IPS-15b (cell line): ENCODE results near the gene CSTF1.

Experiments
- H3K27me3 ChIP-seq: one replicate; pipeline ENCODE4 v1.6.1; 2013; ENCODE audit warnings: low read length; ENCODE audit not compliant: control insufficient read depth, insufficient read depth
- H3K36me3 ChIP-seq: one replicate; pipeline ENCODE4 v1.6.1; 2013; ENCODE audit warnings: low read length; ENCODE audit not compliant: control insufficient read depth, insufficient read depth
- H3K4me1 ChIP-seq: one replicate; pipeline ENCODE4 v1.6.1; 2013; ENCODE audit warnings: mild to moderate bottlenecking, low read length; ENCODE audit not compliant: control insufficient read depth, insufficient read depth
- H3K4me3 ChIP-seq: one replicate; pipeline ENCODE4 v1.5.1; 2013; ENCODE audit warnings: low read depth, low read length
- H3K9ac ChIP-seq: one replicate; pipeline ENCODE4 v1.6.1; 2013; ENCODE audit warnings: low read depth, mild to moderate bottlenecking, low read length
- H3K9me3 ChIP-seq: one replicate; pipeline ENCODE4 v1.6.1; 2013; ENCODE audit warnings: mild to moderate bottlenecking, low read length; ENCODE audit not compliant: control insufficient read depth, insufficient read depth

CSTF1 gene

DNA sequence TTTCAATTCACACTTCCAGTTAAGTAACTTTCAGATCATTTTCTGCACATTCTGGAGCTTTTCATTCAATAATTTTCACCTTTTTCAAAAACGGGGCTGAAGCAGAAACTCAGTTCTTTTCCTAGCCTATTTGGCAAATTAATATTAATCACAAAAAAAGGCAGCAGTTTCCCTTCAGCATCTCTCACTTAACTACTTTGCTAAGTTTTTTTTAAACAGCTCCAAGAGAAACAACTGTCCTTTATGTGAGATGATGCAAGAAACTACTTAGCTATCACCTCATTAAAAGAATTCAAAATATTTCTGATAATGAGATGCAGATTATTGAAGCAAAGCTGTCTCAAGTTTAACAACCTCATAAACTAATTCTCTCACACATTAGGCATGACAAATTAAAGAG lies 31.4 kb downstream of the CSTF1 start:
- Histone ChIP-seq H3K9ac (no peak overlapping the region), H3K36me3 (no peaks in the 10 kb centered on the region), H3K4me3 (no peak overlapping the region), H3K9me3 (no peaks in the 10 kb centered on the region), H3K27me3 (peaks cover 30% of the 10 kb centered on the region), H3K4me1 (peaks cover 3% of the 10 kb centered on the region)

DNA sequence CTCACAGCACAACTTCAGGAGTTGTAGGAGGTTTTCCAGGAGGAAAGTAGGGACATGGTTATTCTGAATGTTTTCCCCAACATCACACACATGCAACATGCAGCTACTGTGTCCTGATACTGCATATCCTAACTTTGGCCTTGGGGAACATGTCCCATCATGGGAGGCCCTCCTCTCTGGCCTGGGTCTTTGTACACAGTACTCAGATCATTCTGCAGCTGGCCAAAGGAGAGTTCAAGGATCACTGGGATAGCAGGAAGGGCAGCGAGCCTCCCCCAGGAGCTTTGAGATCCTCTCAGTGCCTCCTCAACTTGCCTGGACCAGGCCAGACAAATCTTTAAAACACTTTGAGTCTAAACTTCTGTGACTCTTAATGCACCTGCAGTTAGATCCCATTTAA lies 32.5 kb downstream of the CSTF1 start:
- H3K9me3 ChIP-seq, result no peaks in the 10 kb centered on the region
- peaks cover 30% of the 10 kb centered on the region for H3K27me3 ChIP-seq
- no peak overlapping the region for H3K4me3 ChIP-seq
- no peaks in the 10 kb centered on the region for H3K36me3 ChIP-seq
- no peak overlapping the region for H3K9ac ChIP-seq
- peaks cover 3% of the 10 kb centered on the region for H3K4me1 ChIP-seq

DNA sequence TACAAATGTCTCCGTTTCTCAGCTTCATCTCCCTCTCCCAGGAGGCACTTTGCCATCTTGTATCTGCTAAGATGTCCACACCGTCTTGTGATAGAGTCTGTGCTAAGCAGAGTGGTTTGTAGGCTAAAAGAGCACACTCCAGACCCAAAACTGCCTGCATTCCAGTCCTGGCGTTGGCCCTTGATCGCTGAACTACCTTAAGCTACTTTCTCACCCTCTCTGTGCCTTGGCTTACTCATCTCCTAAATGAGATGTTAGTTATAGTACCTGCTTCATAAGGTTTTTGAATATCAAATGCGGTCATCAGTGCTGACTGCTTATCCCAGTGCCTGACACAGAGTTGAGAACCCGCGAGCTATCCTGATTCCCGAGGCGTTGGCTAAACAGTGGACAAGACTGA lies 33.6 kb downstream of the CSTF1 start:
- Histone ChIP-seq H3K27me3 (peaks cover 27% of the 10 kb centered on the region), H3K4me3 (no peak overlapping the region), H3K36me3 (no peaks in the 10 kb centered on the region), H3K9ac (no peak overlapping the region), H3K4me1 (peaks cover 3% of the 10 kb centered on the region), H3K9me3 (no peaks in the 10 kb centered on the region)

DNA sequence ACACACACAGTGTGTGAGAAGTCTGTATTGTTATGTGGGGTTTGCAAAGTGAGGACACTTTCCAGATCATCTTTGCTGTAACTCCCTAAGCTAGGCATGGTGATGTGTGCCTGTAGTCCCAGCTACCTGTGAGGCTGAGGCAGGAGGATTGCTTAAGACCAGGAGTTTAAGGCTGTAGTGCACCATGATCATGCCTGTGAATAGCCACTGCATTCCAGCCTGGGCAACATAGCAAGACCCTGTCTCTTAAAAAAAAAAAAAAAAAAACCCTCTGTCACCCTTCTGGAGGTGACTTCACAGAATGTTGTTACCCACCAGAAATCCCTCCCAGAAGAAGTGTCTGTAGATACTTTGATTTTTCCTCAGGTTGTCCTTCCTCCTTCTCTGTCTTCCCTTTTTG lies 34.5 kb downstream of the CSTF1 start:
- H3K36me3 ChIP-seq, result no peaks in the 10 kb centered on the region
- peaks cover 23% of the 10 kb centered on the region for H3K27me3 ChIP-seq
- no peaks in the 10 kb centered on the region for H3K9me3 ChIP-seq
- no peak overlapping the region for H3K9ac ChIP-seq
- no peak overlapping the region for H3K4me3 ChIP-seq
- peaks cover 3% of the 10 kb centered on the region for H3K4me1 ChIP-seq

DNA sequence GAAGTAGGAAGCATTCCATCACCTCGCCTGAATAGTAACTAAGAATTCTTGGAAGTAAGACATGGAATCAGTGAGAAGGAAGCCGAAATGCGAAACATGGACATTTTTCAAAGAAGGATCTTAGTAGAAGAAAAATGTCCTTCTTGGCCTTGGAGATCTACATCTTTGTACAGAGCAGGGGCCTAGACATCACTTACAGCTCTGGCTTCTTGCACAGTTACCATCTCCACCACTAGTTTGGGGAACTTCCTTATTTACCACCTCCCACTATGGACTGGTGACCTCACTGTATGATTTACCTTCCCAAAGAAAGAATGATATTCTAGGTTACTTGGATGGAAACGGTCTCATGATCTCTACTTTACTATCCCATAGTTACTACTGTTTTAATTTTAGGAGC lies 35.4 kb downstream of the CSTF1 start:
- Histone ChIP-seq H3K27me3 (peaks cover 16% of the 10 kb centered on the region), H3K9me3 (no peaks in the 10 kb centered on the region), H3K36me3 (no peaks in the 10 kb centered on the region), H3K4me3 (no peak overlapping the region), H3K9ac (no peak overlapping the region), H3K4me1 (no peaks in the 10 kb centered on the region)

DNA sequence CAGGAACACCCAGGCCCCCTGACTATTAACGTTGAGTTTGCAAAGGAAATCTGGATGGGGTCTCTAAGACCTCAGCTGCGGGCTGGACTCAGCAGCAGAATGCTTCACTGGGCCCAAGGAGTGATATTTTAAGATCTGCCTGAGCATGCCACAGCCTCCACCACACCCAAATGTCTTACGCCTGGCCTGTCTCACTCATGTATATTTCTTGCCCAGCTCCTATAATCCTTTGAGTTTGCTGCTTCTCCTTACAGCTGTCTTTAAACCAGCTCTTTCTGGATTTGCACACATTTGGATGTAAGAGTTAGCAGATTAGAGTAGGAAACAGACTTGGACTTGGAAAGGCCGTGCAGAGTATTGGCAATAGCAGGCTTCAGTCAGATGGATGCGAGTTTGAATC lies 36.0 kb downstream of the CSTF1 start:
- no peaks in the 10 kb centered on the region for H3K36me3 ChIP-seq
- H3K9ac ChIP-seq, result no peak overlapping the region
- H3K4me3 ChIP-seq, result no peak overlapping the region
- no peaks in the 10 kb centered on the region for H3K9me3 ChIP-seq
- H3K4me1 ChIP-seq, result no peaks in the 10 kb centered on the region
- H3K27me3 ChIP-seq, result peaks cover 16% of the 10 kb centered on the region

DNA sequence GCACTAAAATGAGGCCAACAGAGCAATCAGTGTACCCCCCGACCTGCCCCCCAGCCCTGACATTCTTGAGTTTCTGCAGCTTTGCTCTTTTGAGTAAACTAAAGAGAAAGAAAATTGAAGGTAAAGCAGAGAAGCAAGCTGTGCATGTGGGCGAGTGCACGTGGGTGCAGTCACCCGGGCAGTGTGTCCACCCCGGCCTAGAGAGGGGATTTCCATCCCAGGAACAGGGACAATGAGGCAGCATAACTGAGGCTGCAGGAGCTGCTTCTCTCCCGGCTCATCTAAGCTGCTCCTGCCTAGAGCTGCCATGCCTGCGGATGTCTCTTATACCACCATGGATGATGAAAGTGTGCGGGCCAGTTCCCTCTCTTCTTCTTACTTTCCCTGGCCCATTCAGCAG lies 36.4 kb downstream of the CSTF1 start:
- Histone ChIP-seq H3K4me3 (no peak overlapping the region), H3K9ac (no peak overlapping the region), H3K9me3 (no peaks in the 10 kb centered on the region), H3K4me1 (no peaks in the 10 kb centered on the region), H3K36me3 (no peaks in the 10 kb centered on the region), H3K27me3 (peaks cover 13% of the 10 kb centered on the region)

DNA sequence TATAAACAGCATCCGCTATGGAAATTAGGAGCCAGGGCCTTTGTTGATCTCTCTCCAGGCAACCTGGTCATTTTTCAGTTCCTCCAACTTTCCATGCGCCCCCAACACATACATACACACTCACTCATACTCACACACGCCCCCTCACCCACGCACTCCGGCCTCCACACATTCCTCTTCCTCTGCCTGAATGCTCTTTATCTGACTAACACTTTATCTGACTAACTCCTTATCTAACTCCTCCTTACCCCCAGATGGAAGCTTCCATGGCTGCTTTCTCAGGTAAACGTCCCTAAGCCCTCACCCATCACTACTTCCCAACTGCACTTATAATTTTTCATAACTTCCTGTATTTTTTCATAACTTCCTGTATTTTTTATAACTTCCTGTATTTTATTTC lies 37.1 kb downstream of the CSTF1 start:
- Histone ChIP-seq H3K4me3 (no peak overlapping the region), H3K27me3 (peaks cover 8% of the 10 kb centered on the region), H3K9me3 (no peaks in the 10 kb centered on the region), H3K9ac (no peak overlapping the region), H3K4me1 (no peaks in the 10 kb centered on the region), H3K36me3 (no peaks in the 10 kb centered on the region)

DNA sequence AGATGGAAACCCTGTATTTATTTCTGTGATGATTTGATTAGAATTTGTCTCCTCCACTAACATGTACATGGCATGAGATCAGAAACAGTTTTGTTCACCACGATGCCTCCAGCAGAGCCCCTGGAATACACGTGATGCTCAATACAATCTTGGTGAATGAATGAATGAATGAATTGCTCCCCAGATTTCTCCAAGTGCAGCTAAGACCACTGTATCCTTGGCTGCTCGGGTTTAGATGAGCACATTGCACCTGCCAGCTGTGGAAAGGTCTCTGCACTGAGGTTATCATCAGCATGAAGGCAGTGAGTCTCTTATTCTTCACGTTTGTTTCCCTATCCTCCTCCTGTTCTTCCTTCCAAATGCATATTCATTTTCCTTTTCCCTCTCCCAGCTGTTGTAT lies 37.5 kb downstream of the CSTF1 start:
- no peaks in the 10 kb centered on the region for H3K36me3 ChIP-seq
- H3K4me1 ChIP-seq, result no peaks in the 10 kb centered on the region
- no peaks in the 10 kb centered on the region for H3K9me3 ChIP-seq
- H3K27me3 ChIP-seq, result peaks cover 5% of the 10 kb centered on the region
- no peak overlapping the region for H3K9ac ChIP-seq
- H3K4me3 ChIP-seq, result no peak overlapping the region

DNA sequence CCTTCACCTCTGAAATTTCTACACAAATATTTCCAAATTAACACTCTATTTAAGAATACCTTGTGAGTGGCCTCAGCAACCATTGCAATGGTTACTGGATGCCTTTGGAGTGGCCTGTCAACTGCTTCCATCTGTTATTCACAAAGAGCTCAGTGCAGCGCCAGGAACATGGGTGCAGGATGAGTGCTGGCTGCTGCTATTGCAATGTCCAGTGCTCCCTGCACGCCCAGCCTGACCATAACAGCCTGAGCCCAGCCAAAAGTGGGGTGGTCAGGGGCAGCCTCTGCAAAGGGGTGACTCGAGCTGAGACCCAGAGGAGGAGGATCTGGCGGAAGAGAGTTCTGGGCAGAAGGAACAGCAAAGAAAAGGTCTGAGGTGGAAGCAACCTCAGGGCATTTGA lies 38.0 kb downstream of the CSTF1 start:
- Histone ChIP-seq H3K4me1 (no peaks in the 10 kb centered on the region), H3K4me3 (no peak overlapping the region), H3K36me3 (no peaks in the 10 kb centered on the region), H3K9me3 (no peaks in the 10 kb centered on the region), H3K9ac (no peak overlapping the region), H3K27me3 (peaks cover 4% of the 10 kb centered on the region)

DNA sequence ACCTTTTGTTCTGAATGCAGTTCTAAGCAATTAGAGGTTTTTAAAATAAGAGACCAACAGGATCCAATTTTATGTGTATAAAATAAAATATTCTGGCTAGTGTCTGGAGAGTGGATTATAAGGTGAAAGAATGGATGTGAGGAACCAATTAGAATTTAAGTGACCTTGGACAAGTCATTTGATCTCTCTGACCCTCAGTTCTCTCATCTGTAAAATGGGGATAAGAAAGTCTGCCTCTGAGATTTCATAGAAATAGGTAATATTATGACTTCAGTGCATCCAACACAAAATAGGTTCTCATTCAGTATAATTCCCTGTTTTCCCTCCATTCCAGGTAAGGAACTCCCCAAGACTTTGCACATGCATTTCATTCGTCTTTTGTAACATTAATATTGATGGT lies 38.5 kb downstream of the CSTF1 start:
- Histone ChIP-seq H3K36me3 (no peaks in the 10 kb centered on the region), H3K4me3 (no peak overlapping the region), H3K27me3 (peaks cover 4% of the 10 kb centered on the region), H3K4me1 (no peaks in the 10 kb centered on the region), H3K9me3 (no peaks in the 10 kb centered on the region), H3K9ac (no peak overlapping the region)

DNA sequence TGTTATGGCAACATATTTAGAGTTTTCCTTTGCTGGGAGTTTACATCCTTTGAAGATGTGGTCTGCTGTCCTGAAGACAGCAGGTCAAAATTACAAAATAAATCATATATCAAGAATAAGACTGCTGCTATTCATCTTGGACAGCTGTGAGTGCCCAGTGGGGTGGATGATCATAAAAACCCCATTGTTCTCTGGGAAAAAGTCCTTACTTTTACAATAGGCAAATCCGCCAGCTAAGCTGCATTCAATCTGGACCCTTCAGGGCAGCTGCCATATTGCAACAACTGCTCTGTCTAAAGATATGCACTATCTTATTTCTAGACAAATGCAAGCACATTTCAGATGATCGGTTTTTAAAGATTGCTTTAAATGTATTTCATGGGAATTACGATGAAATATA lies 39.0 kb downstream of the CSTF1 start:
- peaks cover 4% of the 10 kb centered on the region for H3K27me3 ChIP-seq

More for the DNA sequence above, 39.0 kb downstream of the CSTF1 start:
- Histone ChIP-seq H3K36me3 (no peaks in the 10 kb centered on the region), H3K4me3 (no peak overlapping the region), H3K9ac (no peak overlapping the region), H3K4me1 (no peaks in the 10 kb centered on the region), H3K9me3 (no peaks in the 10 kb centered on the region)
